GM21529 (cell line): Measurements from ENCODE around the gene ELF5.
A peak's percentile ranks its signal among the peaks of the same experiment; 100 is the strongest.

Source experiments
- ATAC-seq: cut with Tn5 transposase; IDR thresholded peaks from one replicate; pipeline ENCODE4 v1.9.1; 2021; ENCODE audit not compliant: unreplicated experiment

ELF5 gene

DNA sequence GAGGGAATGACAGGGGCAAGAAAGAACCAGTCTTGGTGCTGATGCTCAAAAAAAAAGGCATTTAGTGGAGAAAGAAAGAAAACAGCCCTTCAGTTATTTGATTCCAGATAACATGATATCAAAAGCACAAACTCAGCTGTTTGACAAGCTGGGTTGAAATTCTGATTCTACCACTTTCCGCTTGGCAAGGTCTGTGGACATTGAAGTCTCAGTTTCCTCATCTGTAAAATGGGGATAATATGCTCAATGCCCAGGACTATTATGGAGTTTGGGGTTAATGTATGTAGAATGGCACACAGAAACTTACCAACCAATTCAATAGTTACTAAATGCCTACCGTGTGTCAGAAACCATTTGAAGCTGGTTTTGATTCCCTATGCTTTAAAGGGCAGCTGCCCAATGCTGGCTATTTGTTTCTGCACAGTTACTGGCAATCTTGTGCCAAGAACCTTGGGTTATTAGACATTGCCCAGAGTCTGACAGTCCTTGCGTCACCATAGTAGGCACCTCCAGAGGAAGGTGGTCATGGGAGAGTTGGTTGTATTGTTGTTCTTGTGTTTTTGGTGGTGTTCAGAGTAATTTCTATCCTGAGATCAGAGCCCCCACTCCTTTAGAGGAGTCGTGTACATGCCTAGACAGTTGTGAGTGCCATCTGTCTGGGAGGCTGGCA, 19.5 kb downstream of the ELF5 start:
- no peak for ATAC-seq

DNA sequence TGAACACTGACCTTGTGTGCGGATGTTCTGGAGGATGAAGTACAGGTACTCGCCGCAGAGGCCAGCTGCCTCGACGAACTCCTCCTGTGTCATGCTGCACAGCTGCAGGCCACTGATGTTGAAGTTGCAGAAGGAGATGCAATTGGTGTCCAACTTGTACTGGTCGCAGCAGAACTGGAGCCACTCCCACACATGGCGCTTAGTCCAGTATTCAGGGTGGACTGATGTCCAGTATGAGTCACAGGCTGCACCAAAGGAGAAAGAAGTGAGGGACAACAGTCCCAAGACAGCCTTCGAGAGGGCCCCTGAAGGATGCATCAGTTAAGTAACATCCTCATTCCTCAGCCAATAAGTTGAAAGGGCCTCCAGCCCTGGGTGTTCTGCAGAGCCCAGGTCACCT, 20.1 kb downstream of the ELF5 start:
- ATAC-seq, result no peak

DNA sequence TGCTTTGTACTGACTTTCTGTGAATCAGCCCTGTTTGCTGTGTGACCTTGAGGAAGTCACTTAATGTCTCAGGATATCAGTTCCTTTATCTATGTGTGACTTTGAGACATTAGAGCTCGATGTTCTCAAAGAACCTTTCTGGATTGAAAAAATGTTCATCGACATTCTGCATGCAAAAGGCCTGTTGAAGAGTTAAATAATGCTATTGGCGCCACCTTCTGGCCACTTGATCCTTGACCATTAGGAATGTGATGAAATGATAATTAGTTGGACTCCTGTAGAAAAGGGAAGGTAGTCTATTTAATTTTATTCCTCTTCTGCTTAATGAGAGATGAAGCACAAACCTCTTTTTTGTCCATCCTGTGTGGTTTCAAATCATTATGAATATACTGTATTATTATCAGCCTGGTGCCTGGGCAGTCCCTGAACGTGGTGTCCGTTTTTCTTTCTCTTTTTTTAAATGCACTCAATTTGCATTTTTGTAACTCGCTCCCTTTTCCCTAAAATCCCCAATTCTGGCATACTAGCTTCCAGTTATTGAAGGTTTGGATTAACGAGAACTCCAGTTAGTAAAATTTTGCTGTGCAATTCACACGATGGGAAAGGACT, 20.7 kb downstream of the ELF5 start:
- ATAC-seq, result no peak

DNA sequence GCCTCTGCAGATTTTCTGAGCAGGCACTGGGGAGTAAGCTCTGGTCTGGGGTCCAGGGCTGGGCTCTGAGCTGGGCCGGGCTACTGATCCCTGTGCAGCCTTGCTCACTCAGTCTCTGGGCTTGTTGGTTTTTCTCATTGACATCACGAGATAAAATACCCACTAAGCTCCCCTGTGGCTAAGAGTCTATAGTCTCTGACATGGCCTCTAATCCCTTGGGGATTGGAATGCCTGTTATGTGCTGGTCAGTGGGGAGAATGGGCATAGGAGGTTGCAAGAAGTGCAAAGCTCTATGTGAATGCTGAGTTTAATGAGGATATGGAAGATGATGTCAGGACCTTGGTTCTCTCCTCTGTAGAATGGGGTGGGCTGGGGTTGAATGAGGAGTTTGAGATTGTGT, 23.3 kb downstream of the ELF5 start:
- ATAC-seq, result no peak

DNA sequence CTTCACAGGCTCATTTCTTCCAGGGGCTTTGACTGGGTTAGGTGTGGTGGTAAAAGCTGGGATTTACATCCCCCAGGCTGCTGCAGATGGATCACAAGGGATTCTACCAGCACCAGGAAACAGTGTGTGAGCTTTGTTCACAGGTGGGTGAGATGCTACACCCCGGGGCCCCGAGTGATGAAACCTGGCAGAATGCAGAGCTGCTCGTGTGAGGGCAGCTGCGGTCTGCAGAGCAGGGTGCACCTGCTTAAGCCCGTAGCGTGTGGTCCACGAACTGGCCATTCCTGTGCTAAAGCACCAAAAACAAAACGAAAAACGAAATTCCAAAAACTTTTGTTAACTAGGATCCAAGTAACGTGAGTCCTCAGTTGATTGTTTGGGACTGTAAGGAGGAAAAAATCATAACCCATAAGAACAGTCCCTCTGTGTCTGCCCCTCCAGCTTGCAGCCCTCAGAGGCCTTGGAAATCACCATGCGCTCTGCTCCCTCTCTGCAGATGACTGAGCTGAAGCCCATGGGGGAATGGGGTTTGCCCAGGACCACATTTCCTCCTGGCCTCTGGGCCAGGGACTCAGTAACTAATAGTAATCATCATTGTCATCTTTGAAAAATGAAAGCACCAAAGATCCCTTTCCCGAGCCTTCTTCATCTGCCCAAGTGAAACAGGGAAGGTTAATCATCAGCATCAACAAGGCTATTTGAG, 24.6 kb downstream of the ELF5 start:
- ATAC-seq, result no peak

DNA sequence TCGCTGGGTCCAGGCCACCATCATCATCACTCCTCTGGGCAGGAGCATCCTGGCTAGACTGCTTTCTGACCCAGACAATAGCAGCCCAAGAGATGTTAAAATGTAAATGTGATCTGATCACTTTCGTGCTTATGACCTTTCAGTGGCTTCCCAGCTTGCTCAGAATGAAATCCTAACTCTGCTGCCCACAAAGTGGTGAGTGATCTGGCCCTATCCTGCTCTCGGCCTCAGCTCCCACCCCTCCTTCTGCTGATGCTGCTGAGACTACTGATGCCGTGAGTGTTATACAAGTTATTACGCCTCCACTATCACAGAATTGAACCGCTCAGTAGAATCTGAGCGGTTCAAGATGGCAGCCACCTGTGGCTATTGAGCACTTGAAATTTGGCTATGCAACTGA, 26.2 kb downstream of the ELF5 start:
- ATAC-seq, result peak; percentile 58

DNA sequence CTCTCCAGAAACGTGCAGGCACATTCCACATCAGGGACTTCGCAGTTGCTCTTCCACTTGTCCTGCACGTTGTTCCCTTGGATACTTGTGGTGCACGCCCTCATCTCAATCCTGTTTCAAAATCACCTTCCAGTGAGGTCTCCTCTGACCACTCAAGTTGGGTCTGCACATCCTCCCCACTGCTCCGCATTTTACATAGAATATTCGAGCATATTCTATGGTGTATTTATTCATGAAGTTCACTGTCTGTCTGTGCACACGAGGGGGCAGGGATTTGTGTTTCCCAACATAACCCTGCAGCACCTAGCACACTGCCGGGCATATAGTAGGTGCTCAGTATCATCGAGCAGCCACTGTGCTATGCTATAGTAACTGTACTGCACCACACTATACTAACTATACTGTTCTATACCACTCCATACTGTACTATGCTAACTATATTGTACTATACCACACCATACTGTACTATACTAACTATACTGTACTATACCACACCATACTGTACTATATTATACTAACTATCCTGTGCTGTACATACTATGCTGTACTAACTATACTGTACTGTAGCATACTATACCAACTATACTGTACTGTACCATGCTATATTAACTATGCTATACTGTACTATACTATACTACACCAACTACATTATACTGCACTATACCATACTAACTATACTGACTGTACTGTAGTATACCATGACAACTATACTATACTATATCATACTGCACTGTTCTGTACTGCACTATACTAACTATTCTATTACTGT, 30.3 kb downstream of the ELF5 start:
- no peak for ATAC-seq

DNA sequence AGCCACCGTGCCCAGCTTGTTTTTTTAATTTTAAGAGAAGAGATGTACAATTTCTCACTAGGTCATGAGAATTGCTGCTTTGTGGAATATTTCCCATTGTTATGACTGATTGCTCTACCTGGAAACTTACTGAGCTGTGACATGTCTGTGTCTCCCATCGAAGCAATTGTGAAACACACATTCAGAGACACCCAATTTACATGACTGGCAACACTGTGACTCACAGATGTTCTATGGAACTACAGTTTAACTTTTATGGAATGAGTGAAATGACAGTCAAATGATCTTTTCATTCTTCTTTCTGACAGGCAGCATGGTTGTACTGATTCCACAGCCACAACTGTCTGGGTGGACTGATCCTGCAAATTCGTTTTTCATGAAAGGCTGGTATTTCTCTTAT, 32.3 kb downstream of the ELF5 start:
- ATAC-seq, result no peak

DNA sequence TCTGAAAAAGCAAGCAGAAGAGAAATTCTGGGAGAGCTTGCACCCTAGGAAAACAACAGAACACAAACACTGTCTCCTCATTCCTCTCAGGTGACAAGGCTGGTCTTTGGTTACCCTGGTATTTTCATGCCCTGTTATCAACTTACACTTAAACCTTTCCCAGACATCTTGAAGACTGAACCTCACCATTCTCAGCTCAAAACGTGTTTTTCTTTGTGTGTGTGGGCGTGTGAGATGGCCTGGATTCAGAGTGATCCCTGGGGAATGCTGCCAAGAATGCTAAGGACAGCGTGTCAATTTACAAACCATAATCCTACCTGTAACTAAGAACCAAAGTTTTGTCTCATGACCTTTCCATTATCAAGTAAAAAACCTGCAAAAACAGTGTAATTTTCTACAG, 33.3 kb downstream of the ELF5 start:
- no peak for ATAC-seq

DNA sequence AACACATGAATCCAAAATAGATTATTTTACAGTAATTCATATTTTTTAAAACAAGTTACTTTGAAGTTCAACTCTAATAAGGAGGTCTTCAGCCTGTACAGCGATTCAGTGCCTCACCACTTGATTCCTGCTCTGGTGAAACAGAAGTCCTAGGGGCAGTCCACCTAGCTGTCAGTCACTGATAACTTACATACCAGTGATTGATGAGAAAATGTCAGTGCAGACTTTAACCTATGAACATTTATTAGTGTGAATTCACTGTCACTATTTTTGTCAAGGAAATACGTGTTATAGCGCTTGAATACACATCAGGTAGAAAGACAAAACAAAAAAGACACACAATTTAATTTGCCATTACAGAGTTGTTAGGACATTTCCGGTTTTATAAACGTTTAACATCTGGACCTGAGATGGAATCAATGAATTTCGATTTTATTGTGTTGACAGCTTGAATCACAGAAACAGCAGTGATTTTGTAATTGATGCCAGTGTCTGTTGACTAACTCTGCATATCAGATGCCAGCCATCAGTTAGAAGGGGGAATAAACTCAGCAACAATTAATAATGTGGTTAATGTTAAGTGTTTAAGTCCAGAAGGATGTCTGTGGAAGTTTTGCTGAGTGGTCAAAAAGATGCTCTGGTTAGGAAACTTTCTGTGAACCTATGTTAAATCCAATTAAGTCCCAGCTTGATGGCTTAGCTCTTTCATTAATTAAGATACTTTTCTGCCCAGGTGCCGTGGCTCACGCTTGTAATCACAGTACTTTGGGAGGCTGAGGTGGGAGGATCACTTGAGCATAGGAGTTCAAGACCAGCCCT, 34.5 kb downstream of the ELF5 start:
- ATAC-seq, result no peak

DNA sequence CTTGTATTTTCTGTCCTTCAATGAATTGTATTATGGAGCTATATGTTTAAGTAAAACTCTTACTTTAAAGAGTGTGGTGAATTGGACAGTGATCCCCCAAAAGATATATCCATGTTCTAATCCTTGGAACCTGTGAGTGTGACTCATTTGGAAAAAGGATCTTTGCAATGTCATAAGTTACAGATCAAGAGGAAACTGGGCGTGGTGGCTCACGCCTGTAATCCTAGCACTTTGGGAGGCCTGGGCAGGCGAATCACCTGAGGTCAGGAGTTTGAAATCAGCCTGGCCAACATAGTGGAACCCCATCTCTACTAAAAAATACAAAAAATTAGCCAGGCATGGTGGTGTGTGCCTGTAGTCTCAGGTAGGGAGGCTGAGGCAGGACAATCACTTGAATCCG, 36.7 kb downstream of the ELF5 start:
- ATAC-seq, result no peak

DNA sequence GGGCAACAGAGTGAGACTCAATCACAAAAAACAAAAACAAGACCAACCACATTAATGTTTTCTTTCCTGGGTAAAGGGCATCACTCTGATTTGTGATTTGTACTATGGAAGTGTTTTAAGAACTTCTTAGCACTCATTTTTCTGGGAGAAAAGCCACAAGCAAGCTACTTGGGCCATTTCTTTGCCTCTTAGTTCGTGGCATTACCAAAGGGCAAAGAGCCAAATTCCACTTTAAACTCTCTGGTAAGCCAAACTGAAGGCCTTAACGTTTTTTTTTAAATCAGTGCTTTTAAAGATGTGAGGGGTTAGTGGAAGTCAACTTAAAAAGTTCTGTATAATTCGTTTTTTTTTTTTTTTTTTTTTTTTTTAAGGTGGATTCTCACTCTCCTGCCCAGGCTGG, 37.9 kb downstream of the ELF5 start:
- no peak for ATAC-seq

DNA sequence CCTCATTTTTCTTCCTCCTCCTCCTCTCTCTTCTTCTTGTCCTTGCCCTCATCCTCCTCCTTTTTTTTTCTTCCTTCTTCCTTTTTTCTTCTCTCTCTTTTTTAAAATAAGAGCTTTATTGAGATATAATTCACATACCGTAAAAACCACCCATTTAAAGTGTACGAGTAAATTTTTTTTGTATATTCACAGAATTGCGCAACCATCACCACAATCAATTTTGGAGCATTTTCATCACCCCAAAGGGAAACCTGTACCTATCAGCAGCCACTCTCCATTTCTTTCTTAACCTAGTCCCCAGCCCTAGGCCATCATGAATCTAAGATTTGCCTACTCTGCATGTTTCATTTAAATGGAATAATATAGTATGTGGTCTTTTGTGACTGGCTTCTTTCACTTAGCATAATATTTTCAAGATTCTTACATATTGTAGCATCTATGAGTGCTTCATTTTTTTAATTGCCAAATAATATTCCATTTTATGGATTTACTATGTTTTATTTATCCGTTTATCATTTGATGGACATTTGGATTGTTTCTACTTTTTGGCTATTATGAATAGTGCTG, 39.9 kb downstream of the ELF5 start:
- ATAC-seq, result no peak

DNA sequence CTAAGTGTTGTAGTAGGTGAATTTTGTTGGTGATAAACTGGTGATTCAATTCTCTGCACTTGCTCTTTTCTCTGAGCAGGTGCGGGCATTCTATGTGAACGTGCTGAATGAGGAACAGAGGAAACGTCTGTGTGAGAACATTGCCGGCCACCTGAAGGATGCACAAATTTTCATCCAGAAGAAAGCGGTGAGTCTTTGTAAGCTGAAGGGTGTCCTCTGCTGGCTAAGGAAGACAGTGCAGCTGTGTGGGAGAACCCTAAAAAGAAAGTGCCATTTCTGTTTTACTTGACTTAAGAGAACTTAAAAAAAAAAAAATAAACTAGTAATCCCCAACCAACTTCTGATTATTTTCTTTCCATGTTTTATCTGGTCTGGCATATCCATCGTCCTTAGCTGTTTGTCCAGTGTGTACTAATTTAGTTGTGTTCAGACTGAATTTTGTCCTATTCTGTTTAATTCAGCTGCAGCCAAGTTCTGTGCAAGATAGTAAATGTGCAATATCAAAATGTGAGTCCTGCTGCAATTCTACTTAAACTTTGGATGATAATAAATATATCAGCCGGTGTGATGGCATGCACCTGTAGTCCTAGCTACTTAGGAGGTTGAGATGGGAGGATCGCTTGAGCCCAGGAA, 45.3 kb downstream of the ELF5 start:
- no peak for ATAC-seq

DNA sequence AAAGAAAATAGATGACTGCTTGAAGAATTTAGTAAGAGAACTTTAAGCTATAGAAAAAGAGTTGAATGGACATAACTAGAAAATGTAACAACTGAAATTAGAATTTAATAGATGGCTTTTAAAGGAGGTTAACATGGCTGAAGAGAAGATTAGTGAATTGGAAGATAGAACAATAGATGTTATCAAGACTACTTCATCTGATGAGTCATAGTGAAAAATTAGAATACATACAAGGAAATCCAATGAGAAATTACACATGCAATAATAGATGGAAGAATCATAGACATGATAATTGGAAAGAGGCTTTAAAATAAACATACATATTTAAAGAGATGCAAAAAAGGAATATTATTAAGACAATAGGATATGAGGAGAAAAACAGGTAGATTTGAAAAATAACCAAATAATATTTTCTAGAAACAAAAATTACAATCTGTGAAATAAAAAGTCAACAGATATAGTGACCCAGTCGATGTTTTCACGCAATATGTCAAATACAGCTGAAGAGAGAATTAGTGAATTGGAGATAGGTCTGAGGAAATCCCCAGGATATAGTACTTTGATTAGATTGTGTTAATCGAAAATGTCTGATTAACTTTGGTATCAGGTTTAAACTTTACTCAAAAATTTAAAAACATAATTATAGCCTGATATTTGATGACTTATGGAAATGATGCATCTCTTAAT, 46.6 kb downstream of the ELF5 start:
- ATAC-seq, result no peak

DNA sequence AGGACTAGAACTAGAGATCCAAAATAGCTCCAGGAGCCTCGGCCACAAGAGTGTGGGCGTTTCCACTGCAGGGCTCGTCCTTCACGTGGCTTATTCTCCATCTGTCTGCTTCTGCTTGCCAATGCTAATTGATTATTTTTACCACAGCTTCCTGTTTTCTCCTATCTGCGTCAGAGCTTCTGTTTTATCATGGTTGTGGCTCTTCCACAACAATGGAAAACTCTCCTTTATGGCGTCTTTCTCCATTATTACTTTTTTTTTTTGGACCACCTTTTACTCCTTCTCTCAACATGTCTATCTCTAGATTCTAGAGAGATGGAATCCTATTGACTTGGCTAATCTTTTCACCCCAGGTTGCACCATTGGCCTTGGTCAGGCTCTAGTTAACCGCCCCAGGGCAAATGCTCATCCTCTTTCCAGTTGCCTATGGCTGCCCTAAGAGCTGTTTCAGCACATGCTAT, 49.0 kb downstream of the ELF5 start:
- ATAC-seq, result no peak

DNA sequence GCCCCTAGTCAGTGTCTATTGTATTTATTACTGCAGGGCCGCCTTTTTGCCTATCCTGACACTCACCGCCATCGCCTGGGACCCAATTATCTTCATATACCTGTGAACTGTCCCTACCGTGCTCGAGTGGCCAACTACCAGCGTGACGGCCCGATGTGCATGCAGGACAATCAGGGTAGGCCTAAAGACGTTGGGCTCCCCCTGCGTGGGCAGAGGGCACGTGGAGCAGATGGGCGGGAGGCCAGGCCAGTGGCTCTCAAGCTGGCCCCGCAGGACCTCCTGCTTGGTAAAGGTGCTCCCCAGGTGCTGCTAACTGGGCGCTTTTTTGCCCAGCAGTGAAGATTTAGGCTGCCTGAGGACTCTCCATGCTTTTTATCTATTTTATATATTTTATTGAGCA, 52.4 kb downstream of the ELF5 start:
- no peak for ATAC-seq

DNA sequence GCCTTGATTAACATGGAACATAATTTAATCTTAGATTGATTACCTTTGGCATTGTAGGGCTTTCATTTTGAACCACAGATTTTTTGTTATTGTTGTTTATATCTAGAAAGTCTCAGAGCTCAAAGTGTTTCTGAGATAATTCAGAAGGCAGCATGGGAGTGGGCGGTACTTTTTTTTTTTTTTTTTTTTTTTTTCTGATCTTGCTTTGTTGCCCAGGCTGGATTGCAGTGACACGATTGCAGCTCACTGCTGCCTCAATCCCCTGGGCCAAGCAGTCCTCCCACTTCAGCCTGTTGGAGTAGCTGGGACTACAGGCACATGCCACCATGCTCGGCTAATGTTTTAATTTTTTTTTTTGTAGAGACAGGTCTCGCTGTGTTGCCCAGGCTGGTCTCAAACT, 53.3 kb downstream of the ELF5 start:
- no peak for ATAC-seq

DNA sequence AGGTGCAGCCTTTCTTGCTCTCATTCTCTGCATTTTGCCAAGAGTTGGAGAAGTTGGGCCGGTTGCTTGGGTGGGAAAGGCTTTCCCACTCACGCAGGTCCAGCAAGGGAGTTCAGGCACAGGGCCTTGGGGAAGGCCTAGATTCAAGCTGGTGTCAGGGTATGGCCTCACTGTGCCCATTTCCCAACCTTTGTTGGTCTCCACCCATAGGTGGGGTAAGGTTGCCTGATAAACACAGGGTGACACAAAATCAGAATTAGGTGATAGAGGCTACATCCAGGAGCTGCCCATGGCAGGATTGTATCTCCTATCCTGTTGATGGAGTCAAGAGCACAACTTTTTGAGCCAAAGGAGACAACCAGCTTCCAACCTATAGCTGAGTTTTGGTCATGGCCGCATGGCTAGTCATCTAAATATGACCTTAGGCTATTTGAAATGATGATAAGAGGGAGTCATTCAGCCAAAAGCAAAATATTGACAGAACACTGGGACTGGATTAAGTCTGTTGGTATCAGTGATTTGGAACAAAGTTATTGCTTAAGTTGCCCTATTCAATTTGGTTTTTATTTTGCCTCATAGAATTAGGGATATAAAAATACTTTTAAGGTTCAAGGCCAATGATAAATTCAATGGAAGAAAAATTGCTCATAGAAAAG, 54.0 kb downstream of the ELF5 start:
- ATAC-seq, result no peak
